ENCODE data around the gene CTSH.

DNA sequence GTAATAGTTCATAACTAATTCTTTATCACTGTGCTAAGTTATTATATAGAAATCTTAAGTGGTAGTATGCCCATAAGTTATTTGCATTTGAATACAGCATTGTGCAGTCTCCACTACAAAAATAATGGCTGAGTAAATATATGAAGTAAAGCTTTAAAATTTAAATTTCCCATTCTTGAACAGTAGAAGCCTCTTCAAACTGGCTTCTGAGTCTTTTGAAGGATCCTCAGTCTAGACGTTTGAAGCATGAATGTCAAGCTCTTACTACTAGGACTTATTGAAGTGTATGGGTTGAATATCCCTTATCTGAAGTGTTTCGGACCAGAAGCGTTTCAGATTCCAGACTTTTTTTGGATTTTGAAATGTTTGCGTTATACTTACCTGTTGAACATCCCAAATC, 55.8 kb downstream of the CTSH start:
- TF ChIP-seq, protein P1, sequence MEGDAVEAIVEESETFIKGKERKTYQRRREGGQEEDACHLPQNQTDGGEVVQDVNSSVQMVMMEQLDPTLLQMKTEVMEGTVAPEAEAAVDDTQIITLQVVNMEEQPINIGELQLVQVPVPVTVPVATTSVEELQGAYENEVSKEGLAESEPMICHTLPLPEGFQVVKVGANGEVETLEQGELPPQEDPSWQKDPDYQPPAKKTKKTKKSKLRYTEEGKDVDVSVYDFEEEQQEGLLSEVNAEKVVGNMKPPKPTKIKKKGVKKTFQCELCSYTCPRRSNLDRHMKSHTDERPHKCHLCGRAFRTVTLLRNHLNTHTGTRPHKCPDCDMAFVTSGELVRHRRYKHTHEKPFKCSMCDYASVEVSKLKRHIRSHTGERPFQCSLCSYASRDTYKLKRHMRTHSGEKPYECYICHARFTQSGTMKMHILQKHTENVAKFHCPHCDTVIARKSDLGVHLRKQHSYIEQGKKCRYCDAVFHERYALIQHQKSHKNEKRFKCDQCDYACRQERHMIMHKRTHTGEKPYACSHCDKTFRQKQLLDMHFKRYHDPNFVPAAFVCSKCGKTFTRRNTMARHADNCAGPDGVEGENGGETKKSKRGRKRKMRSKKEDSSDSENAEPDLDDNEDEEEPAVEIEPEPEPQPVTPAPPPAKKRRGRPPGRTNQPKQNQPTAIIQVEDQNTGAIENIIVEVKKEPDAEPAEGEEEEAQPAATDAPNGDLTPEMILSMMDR (conservative IDR thresholded peaks at IDR 0.05; ENCODE audit: low read depth, low read length): no peak
- TF ChIP-seq EZH2 (IDR thresholded peaks at IDR 0.05; ENCODE audit: low read length, unreplicated experiment) (no peak), EZH2phosphoT487 (IDR thresholded peaks at IDR 0.05; ENCODE audit: borderline replicate concordance, low read length) (no peak)
